Activated naive CD8-positive, alpha-beta T cell (primary cell): ENCODE measurements around the gene CSAG3.
"Not testable (repeated sequence)": the region's sequence is repeated elsewhere in the genome, so short reads cannot be mapped to it uniquely, and the experiment has no call there.

Experiments used
- H3K27ac Mint-ChIP-seq: one replicate; pipeline ENCODE4 v1.8.0; 2021; ENCODE audit warnings: mixed read lengths
- H3K27me3 Mint-ChIP-seq: one replicate; pipeline ENCODE4 v1.8.0; 2021; ENCODE audit warnings: mixed read lengths
- H3K36me3 Mint-ChIP-seq: one replicate; pipeline ENCODE4 v1.8.0; 2021; ENCODE audit warnings: mixed read lengths
- H3K4me1 Mint-ChIP-seq: one replicate; pipeline ENCODE4 v1.8.0; 2021; ENCODE audit warnings: low read depth, mixed read lengths
- H3K4me3 Mint-ChIP-seq: one replicate; pipeline ENCODE4 v1.8.0; 2021; ENCODE audit warnings: mild to moderate bottlenecking, mixed read lengths
- H3K9me3 Mint-ChIP-seq: one replicate; pipeline ENCODE4 v1.8.0; 2021; ENCODE audit warnings: low read depth, mixed read lengths

Gene CSAG3

DNA sequence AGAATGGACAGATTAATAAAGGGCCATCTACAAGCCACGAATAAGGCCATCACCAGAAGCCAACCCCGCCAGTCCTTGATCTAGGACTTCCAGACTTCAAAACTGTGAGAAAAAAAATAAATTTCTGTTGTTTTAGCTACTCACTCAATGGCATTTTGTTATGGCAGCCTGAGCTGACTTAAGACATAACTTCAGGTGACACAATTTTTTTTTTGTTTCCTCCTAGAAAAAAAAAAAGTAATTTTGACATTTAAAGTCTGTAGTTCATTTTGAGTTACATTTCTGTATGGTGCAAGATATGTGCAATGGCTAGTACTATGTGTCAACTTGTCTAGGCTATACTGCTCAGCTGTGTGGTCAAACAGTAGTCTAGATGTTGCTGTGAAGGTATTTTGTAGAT lies at the start of gene CSAG3:
CSAG3 (plus strand) TSS at position 301 of the 400 bp plus-strand sequence.
- not testable (repeated sequence) for H3K27me3 Mint-ChIP-seq

DNA sequence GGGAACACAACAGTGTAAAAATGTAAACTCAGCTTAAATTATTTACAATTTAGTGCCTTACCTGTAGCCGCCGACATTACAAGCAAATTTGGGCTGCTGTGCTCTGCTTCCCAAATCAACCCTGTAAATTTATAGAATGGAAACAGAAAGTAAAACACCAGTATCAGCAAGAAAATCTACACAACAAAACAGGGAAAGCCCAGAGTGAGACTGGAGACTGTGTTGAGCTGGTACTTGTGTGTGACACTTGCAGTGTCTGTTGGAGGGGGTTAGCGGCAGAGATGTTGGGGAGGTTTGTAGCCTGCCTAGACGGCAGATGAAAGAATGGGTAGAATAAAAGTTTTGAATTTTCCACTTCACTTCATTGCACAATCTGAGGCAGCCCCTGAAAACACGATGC lies 45.8 kb upstream of the CSAG3 start:
- not testable (repeated sequence) for H3K36me3 Mint-ChIP-seq, H3K27me3 Mint-ChIP-seq, H3K9me3 Mint-ChIP-seq, H3K4me3 Mint-ChIP-seq, H3K27ac Mint-ChIP-seq, H3K4me1 Mint-ChIP-seq

More for the DNA sequence above, at the start of gene CSAG3:
- not testable (repeated sequence) for H3K4me3 Mint-ChIP-seq, H3K27ac Mint-ChIP-seq, H3K9me3 Mint-ChIP-seq, H3K36me3 Mint-ChIP-seq, H3K4me1 Mint-ChIP-seq

DNA sequence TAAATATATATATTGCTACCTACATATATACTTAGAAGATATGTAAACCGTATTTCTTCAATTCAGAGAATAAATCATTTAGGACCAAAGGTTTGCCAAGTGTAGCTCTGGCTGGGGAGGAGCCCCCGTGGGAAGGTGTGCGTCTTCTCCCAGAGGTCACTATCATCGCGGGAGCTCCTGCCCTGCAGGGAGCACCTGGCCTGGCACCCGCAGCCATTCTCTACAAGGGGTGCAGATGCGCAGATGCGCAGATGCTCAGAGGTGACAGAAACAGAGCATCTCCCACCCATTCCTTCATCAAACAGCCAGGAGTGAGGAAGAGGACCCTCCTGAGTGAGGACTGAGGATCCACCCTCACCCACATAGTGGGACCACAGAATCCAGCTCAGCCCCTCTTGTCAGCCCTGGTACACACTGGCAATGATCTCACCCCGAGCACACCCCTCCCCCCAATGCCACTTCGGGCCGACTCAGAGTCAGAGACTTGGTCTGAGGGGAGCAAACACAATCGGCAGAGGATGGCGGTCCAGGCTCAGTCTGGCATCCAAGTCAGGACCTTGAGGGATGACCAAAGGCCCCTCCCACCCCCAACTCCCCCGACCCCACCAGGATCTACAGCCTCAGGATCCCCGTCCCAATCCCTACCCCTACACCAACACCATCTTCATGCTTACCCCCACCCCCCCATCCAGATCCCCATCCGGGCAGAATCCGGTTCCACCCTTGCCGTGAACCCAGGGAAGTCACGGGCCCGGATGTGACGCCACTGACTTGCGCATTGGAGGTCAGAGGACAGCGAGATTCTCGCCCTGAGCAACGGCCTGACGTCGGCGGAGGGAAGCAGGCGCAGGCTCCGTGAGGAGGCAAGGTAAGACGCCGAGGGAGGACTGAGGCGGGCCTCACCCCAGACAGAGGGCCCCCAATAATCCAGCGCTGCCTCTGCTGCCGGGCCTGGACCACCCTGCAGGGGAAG lies 44.9 kb upstream of the CSAG3 start, which contains the start of gene MAGEA2B:
MAGEA2B (plus strand) TSS at position 814 of the 973 bp plus-strand sequence. CDS start 2,479 bp downstream, outside the sequence.
- H3K36me3 Mint-ChIP-seq, H3K4me1 Mint-ChIP-seq, H3K27me3 Mint-ChIP-seq, H3K4me3 Mint-ChIP-seq, H3K9me3 Mint-ChIP-seq, H3K27ac Mint-ChIP-seq: not testable (repeated sequence)

DNA sequence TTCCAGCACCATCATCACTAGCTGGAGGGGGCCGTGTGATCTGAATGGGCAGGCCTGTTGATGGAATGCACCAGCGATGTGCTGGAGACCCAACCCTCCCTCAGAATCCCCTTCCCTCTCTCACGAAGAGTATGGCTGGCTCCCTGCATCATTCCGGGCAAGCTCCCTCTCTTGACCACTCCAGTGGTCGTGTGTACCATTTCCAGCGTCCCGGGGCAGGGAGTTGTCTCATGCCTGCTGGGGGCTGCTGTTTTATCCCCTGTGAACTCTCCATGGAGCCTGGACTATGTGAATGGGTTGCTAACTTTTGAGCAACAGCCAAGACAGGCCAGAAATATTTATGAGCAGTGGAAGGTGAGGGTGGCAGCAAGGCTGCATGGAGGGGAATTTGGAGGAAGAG lies 33.6 kb upstream of the CSAG3 start:
- H3K9me3 Mint-ChIP-seq = no peaks in the 10 kb centered on the region
- peaks cover 3% of the 10 kb centered on the region for H3K27me3 Mint-ChIP-seq
- no peaks in the 10 kb centered on the region for H3K36me3 Mint-ChIP-seq
- H3K4me1 Mint-ChIP-seq = no peaks in the 10 kb centered on the region
- no peak overlapping the region for H3K27ac Mint-ChIP-seq
- no peak overlapping the region for H3K4me3 Mint-ChIP-seq

DNA sequence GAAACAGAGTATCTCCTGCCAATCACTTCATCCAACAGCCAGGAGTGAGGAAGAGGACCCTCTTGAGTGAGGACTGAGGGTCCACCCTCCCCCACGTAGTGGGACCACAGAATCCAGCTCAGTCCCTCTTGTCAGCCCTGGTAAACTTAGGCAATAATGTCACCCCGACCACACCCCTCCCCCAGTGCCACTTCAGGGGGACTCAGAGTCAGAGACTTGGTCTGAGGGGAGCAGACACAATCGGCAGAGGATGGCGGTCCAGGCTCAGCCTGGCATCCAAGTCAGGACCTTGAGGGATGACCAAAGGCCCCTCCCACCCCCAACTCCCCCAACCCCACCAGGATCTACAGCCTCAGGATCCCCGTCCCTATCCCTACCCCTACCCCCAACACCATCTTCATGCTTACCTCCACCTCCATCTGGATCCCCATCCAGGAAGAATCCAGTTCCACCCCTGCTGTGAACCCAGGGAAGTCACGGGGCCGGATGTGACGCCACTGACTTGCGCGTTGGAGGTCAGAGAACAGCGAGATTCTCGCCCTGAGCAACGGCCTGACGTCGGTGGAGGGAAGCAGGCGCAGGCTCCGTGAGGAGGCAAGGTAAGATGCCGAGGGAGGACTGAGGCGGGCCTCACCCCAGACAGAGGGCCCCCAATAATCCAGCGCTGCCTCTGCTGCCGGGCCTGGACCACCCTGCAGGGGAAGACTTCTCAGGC lies 25.6 kb upstream of the CSAG3 start, which contains the start of the genes CSAG1 and MAGEA12:
CSAG1 (minus strand) TSS at position 461 of the 715 bp plus-strand sequence. CDS start 1,261 bp downstream, outside the sequence.
MAGEA12 (plus strand) TSS at position 497 of the 715 bp plus-strand sequence. CDS start 2,405 bp downstream, outside the sequence.
- Mint-ChIP-seq H3K27me3 (no peaks in the 10 kb centered on the region), H3K36me3 (no peaks in the 10 kb centered on the region), H3K4me1 (no peaks in the 10 kb centered on the region), H3K4me3 (no peak within 1 kb of the TSS), H3K9me3 (no peaks in the 10 kb centered on the region), H3K27ac (no peak within 1 kb of the TSS)

DNA sequence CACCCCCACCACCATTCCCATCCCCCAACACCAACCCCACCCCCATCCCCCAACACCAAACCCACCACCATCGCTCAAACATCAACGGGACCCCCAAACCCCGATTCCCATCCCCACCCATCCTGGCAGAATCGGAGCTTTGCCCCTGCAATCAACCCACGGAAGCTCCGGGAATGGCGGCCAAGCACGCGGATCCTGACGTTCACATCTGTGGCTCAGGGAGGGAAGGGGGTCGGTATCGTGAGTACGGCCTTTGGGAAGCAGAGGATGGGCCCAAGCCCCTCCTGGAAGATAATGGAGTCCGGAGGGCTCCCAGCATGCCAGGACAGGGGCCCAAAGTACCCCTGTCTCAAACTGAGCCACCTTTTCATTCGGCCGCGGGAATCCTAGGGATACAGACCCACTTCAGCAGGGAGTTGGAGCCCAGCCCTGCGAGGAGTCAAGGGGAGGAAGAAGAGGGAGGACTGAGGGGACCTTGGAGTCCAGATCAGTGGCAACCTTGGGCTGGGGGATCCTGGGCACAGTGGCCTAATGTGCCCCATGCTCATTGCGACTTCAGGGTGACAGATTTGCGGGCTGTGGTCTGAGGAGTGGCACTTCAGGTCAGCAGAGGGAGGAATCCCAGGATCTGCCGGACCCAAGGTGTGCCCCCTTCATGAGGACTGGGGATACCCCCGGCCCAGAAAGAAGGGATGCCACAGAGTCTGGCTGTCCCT lies 24.7 kb upstream of the CSAG3 start:
- not testable (repeated sequence) for H3K9me3 Mint-ChIP-seq, H3K36me3 Mint-ChIP-seq, H3K27me3 Mint-ChIP-seq, H3K4me1 Mint-ChIP-seq, H3K4me3 Mint-ChIP-seq, H3K27ac Mint-ChIP-seq

DNA sequence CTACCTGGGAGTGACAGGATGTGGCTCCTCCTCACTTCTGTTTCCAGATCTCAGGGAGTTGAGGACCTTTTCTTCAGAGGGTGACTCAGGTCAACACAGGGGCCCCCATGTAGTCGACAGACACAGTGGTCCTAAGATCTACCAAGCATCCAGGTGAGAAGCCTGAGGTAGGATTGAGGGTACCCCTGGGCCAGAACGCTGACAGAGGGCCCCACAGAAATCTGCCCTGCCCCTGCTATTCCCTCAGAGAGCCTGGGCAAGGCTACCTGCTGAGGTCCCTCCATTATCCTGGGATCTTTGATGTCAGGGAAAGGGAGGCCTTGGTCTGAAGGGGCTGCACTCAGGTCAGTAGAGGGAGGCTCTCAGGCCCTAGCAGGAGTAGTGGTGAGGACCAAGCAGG lies 23.9 kb upstream of the CSAG3 start:
- no peaks in the 10 kb centered on the region for H3K36me3 Mint-ChIP-seq
- no peaks in the 10 kb centered on the region for H3K27me3 Mint-ChIP-seq
- no peaks in the 10 kb centered on the region for H3K9me3 Mint-ChIP-seq
- no peak overlapping the region for H3K27ac Mint-ChIP-seq
- no peaks in the 10 kb centered on the region for H3K4me1 Mint-ChIP-seq
- H3K4me3 Mint-ChIP-seq = no peak overlapping the region

DNA sequence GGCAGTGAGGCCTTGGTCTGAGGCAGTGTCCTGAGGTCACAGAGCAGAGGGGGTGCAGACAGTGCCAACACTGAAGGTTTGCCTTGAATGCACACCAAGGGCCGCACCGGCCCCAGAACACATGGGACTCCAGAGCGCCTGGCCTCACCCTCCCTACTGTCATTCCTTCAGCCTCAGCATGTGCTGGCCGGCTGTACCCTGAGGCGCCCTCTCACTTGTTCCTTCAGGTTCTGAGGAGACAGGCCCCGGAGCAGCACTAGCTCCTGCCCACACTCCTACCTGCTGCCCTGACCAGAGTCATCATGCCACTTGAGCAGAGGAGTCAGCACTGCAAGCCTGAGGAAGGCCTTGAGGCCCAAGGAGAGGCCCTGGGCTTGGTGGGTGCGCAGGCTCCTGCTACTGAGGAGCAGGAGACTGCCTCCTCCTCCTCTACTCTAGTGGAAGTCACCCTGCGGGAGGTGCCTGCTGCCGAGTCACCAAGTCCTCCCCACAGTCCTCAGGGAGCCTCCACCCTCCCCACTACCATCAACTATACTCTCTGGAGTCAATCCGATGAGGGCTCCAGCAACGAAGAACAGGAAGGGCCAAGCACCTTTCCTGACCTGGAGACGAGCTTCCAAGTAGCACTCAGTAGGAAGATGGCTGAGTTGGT lies 23.0 kb upstream of the CSAG3 start:
- Mint-ChIP-seq H3K27me3 (no peaks in the 10 kb centered on the region), H3K4me1 (no peaks in the 10 kb centered on the region)

DNA sequence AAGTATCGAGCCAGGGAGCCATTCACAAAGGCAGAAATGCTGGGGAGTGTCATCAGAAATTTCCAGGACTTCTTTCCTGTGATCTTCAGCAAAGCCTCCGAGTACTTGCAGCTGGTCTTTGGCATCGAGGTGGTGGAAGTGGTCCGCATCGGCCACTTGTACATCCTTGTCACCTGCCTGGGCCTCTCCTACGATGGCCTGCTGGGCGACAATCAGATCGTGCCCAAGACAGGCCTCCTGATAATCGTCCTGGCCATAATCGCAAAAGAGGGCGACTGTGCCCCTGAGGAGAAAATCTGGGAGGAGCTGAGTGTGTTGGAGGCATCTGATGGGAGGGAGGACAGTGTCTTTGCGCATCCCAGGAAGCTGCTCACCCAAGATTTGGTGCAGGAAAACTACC lies 22.5 kb upstream of the CSAG3 start:
- not testable (repeated sequence) for H3K36me3 Mint-ChIP-seq, H3K9me3 Mint-ChIP-seq, H3K4me3 Mint-ChIP-seq, H3K27ac Mint-ChIP-seq, H3K27me3 Mint-ChIP-seq, H3K4me1 Mint-ChIP-seq

More for the DNA sequence above, 23.0 kb upstream of the CSAG3 start:
- Mint-ChIP-seq H3K36me3 (no peaks in the 10 kb centered on the region), H3K9me3 (no peaks in the 10 kb centered on the region), H3K4me3 (no peak overlapping the region), H3K27ac (no peak overlapping the region)

DNA sequence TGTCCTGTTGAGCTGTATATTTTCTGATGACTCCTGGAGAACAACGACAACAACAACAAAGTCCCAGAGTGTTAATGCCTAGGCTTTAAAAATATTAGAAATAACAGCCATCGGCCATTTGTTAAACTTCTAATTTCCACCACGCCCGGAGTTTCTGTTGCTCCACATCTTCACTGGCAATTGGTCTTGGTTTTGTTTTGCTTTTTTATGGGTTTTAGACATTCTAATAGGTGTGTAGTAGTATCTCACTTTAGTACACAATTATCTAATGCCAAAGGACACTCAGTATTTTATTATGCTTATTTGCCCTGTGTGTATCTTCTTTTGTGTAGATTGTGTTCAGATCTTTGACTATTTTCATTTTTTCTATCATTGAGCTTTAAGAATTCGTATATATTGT lies 20.5 kb upstream of the CSAG3 start:
- Mint-ChIP-seq H3K36me3 (no peaks in the 10 kb centered on the region), H3K4me3 (no peak overlapping the region), H3K27ac (no peak overlapping the region), H3K27me3 (no peaks in the 10 kb centered on the region), H3K4me1 (no peaks in the 10 kb centered on the region), H3K9me3 (no peaks in the 10 kb centered on the region)

DNA sequence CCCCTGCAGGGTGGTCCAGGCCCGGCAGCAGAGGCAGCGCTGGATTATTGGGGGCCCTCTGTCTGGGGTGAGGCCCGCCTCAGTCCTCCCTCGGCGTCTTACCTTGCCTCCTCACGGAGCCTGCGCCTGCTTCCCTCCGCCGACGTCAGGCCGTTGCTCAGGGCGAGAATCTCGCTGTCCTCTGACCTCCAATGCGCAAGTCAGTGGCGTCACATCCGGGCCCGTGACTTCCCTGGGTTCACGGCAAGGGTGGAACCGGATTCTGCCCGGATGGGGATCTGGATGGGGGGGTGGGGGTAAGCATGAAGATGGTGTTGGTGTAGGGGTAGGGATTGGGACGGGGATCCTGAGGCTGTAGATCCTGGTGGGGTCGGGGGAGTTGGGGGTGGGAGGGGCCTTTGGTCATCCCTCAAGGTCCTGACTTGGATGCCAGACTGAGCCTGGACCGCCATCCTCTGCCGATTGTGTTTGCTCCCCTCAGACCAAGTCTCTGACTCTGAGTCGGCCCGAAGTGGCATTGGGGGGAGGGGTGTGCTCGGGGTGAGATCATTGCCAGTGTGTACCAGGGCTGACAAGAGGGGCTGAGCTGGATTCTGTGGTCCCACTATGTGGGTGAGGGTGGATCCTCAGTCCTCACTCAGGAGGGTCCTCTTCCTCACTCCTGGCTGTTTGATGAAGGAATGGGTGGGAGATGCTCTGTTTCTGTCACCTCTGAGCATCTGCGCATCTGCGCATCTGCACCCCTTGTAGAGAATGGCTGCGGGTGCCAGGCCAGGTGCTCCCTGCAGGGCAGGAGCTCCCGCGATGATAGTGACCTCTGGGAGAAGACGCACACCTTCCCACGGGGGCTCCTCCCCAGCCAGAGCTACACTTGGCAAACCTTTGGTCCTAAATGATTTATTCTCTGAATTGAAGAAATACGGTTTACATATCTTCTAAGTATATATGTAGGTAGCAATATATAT lies 5.0 kb upstream of the CSAG3 start, which contains the start of gene MAGEA2:
MAGEA2 (minus strand) TSS at position 157 of the 965 bp plus-strand sequence. CDS start 2,479 bp downstream, outside the sequence.
- not testable (repeated sequence) for H3K36me3 Mint-ChIP-seq, H3K9me3 Mint-ChIP-seq, H3K27ac Mint-ChIP-seq, H3K4me1 Mint-ChIP-seq, H3K27me3 Mint-ChIP-seq, H3K4me3 Mint-ChIP-seq

DNA sequence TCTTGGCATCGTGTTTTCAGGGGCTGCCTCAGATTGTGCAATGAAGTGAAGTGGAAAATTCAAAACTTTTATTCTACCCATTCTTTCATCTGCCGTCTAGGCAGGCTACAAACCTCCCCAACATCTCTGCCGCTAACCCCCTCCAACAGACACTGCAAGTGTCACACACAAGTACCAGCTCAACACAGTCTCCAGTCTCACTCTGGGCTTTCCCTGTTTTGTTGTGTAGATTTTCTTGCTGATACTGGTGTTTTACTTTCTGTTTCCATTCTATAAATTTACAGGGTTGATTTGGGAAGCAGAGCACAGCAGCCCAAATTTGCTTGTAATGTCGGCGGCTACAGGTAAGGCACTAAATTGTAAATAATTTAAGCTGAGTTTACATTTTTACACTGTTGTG lies 4.1 kb upstream of the CSAG3 start:
- H3K27ac Mint-ChIP-seq, H3K4me1 Mint-ChIP-seq, H3K27me3 Mint-ChIP-seq, H3K4me3 Mint-ChIP-seq, H3K36me3 Mint-ChIP-seq, H3K9me3 Mint-ChIP-seq: not testable (repeated sequence)

DNA sequence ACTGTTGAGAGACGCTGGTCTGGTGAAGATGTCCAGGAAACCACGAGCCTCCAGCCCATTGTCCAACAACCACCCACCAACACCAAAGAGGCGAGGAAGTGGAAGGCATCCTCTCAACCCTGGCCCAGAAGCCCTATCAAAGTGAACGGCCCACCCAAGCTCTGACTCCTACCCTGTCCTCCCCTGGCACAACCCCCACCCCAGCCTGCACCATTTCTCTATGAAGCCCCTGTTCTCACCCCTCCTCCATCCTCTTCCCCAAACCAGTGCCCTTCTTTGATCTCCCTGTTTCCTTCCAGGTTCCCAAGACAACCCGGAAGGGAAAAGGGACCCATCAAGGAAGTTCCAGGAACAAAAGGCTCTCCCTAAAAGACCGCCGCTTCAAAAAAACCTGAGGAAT lies 526 bp downstream of the CSAG3 start:
- H3K4me3 Mint-ChIP-seq, H3K36me3 Mint-ChIP-seq, H3K27ac Mint-ChIP-seq, H3K27me3 Mint-ChIP-seq, H3K9me3 Mint-ChIP-seq, H3K4me1 Mint-ChIP-seq: not testable (repeated sequence)
